Prostate gland (tissue), 2 donors: ENCODE results near the gene CFAP54.

Source experiments
- CTCF ChIP-seq, 4 experiments: fragments of 200-600 bp in 2 of 4; fragments of 450-650 bp in 2 of 4; sonication (generic) in 2 of 4; IDR thresholded peaks; 1 replicate in 3 of 4; 2 replicates in 1 of 4; pipeline ENCODE4 v1.5.1; 2016 to 2019; ENCODE audit warnings: antibody characterized with exemption in 4 of 4, mild to moderate bottlenecking in 2 of 4, moderate library complexity in 2 of 4
- POLR2A ChIP-seq: fragments of 450-650 bp; IDR thresholded peaks from one replicate; pipeline ENCODE4 v1.6.1; 2016; ENCODE audit warnings: antibody characterized with exemption, mild to moderate bottlenecking
- POLR2AphosphoS5 ChIP-seq: sonication (generic); formaldehyde crosslinking; IDR thresholded peaks from one replicate; pipeline ENCODE4 v1.6.1; 2017; ENCODE audit warnings: antibody characterized with exemption

GRCh38 chr12:96635844-96636243, 146.5 kb downstream of the CFAP54 start:
- TF ChIP-seq CTCF (IDR thresholded peaks at IDR 0.05): no peak
- TF ChIP-seq POLR2AphosphoS5: no peak
- no peak for TF ChIP-seq POLR2A
